ENCODE results near the gene AOPEP.

Gene AOPEP

DNA sequence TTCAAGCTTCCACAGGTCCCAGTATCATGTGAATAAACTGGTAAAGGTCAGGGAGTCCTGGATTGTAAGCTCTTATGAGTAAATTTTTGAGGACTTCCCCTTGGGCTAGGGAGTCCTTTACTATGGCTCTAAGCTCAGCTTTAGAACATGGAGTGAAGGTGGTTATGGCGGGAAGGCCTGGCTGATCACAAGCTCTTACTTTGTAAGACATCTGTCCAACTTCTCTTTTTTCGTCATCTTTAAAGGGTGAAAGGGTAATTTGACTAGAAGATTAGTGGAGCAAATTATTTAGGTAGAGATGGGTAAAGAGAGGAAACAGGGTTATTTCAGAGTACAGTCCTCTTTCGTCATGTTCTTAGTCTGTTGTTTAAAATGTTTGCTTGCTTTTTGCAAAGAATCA lies 155.4 kb downstream of the AOPEP start:
- Histone ChIP-seq H3K4me2 (ENCODE audit: low read length) (peak overlapping the region; percentile 16; the same call in 1 of the 2 replicates), H3K9ac (ENCODE audit: low read length) (peak overlapping the region; percentile 26; the same call in 1 of the 2 replicates), H3K27ac (ENCODE audit: low read depth, low read length, poor library complexity, severe bottlenecking) (peak overlapping the region; percentile 86), H3K4me1 (ENCODE audit: insufficient read depth, low read length, severe bottlenecking) (peaks cover 52% of the 10 kb centered on the region), H4K20me1 (ENCODE audit: insufficient read depth, low read length) (no peaks in the 10 kb centered on the region), H3K79me2 (ENCODE audit: insufficient read depth, low read length) (no peaks in the 10 kb centered on the region), H2AFZ (ENCODE audit: low read length) (no peak overlapping the region), H3K9me2 (ENCODE audit: low read depth, low read length) (no peaks in the 10 kb centered on the region), H3K9me3 (ENCODE audit: low read length) (no peaks in the 10 kb centered on the region), H3F3A (ENCODE audit: insufficient read depth, low read length) (no peaks in the 10 kb centered on the region), H3K27me3 (ENCODE audit: insufficient read depth, low read length) (no peaks in the 10 kb centered on the region), H3K36me3 (ENCODE audit: insufficient read depth, low read length) (no peaks in the 10 kb centered on the region), H3K4me3 (ENCODE audit: low read depth, low read length, poor library complexity, severe bottlenecking) (no peak overlapping the region)
- TF ChIP-seq EZH2 (IDR thresholded peaks at IDR 0.05; ENCODE audit: borderline replicate concordance, low read length), result no peak
- TF ChIP-seq, protein P1, sequence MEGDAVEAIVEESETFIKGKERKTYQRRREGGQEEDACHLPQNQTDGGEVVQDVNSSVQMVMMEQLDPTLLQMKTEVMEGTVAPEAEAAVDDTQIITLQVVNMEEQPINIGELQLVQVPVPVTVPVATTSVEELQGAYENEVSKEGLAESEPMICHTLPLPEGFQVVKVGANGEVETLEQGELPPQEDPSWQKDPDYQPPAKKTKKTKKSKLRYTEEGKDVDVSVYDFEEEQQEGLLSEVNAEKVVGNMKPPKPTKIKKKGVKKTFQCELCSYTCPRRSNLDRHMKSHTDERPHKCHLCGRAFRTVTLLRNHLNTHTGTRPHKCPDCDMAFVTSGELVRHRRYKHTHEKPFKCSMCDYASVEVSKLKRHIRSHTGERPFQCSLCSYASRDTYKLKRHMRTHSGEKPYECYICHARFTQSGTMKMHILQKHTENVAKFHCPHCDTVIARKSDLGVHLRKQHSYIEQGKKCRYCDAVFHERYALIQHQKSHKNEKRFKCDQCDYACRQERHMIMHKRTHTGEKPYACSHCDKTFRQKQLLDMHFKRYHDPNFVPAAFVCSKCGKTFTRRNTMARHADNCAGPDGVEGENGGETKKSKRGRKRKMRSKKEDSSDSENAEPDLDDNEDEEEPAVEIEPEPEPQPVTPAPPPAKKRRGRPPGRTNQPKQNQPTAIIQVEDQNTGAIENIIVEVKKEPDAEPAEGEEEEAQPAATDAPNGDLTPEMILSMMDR (IDR thresholded peaks at IDR 0.05; ENCODE audit: low read length), result no peak

DNA sequence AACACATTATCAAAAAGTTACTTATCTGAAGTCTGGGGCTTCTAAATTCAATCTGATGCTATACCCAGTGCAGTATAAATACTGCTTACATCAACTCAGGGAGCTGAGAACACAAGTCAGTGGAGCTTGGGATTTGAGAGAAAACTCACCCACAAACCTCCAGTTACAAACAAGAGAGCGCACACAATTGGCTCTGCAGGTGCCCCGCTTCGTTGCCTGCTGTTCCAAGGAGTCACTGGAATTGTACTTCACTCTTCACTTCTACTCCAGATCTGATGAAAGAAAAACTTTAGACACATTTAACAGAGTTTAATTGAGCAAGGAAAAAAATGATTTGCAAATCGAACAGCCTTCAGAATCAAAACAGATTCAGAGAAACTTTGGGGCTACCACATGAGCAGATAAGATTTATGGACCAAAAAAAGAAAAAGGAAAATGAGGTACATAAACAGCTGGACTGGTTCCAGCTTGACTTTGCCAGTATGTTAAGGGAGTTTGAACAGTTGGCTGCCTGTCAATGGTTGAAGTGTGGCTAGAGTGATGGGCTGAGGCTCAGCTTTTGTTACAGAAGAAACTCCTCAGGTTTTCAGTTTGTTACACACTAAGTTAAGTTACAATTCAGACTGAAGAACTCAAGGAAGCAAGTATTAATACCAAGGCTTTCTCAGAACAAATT lies 156.6 kb downstream of the AOPEP start:
- Histone ChIP-seq H3K9ac (ENCODE audit: low read length) (peak overlapping the region; percentile 7; the same call in 1 of the 2 replicates), H3K27ac (ENCODE audit: low read depth, low read length, poor library complexity, severe bottlenecking) (peak overlapping the region; percentile 86), H3K36me3 (ENCODE audit: insufficient read depth, low read length) (no peaks in the 10 kb centered on the region), H3K4me3 (ENCODE audit: low read depth, low read length, poor library complexity, severe bottlenecking) (no peak overlapping the region), H4K20me1 (ENCODE audit: insufficient read depth, low read length) (no peaks in the 10 kb centered on the region), H3F3A (ENCODE audit: insufficient read depth, low read length) (no peaks in the 10 kb centered on the region), H3K9me3 (ENCODE audit: low read length) (no peaks in the 10 kb centered on the region), H3K4me1 (ENCODE audit: insufficient read depth, low read length, severe bottlenecking) (peaks cover 52% of the 10 kb centered on the region), H3K9me2 (ENCODE audit: low read depth, low read length) (no peaks in the 10 kb centered on the region), H3K79me2 (ENCODE audit: insufficient read depth, low read length) (no peaks in the 10 kb centered on the region), H2AFZ (ENCODE audit: low read length) (no peak overlapping the region), H3K4me2 (ENCODE audit: low read length) (no peak overlapping the region), H3K27me3 (ENCODE audit: insufficient read depth, low read length) (no peaks in the 10 kb centered on the region)
- no peak for TF ChIP-seq EZH2 (IDR thresholded peaks at IDR 0.05; ENCODE audit: borderline replicate concordance, low read length)
- TF ChIP-seq, protein P1 (IDR thresholded peaks at IDR 0.05; ENCODE audit: low read length), result no peak

DNA sequence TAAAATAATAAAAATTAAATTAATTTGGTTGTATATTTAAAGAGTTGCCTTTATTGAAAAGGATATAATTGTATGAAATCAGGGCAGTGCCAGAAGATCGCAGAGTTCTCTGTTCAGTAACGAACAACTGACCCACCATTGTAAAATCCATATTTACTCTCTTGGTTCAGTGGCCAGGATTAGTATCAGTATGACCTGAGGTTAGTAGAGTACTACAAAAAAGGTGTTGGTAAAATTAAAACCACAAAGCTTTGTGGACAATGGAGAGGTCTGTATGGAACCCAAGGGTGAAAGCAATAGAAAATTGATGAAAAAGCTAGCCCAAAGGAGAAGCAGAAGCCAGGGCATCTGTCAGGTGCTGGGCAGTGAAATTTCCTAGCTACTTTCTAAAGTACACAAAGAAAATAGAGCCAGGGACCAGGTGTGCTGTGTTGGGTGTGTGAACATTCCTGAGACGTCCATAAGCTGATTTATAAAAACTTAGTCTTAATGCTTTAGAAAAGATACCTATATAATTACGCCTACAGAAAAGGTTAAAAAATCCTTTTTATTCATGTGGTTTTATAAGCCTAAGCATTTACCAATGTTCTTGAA lies 159.5 kb downstream of the AOPEP start:
- Histone ChIP-seq H3K9me2 (ENCODE audit: low read depth, low read length) (no peaks in the 10 kb centered on the region), H3K4me1 (ENCODE audit: insufficient read depth, low read length, severe bottlenecking) (peaks cover 47% of the 10 kb centered on the region), H3K9me3 (ENCODE audit: low read length) (peaks cover 5% of the 10 kb centered on the region), H3K79me2 (ENCODE audit: insufficient read depth, low read length) (0 out of 2 replicates have a peak, but pooled peaks cover 3% of the 10 kb centered on the region), H3F3A (ENCODE audit: insufficient read depth, low read length) (no peaks in the 10 kb centered on the region), H4K20me1 (ENCODE audit: insufficient read depth, low read length) (no peaks in the 10 kb centered on the region), H3K27me3 (ENCODE audit: insufficient read depth, low read length) (no peaks in the 10 kb centered on the region), H3K9ac (ENCODE audit: low read length) (no peak overlapping the region), H3K27ac (ENCODE audit: low read depth, low read length, poor library complexity, severe bottlenecking) (peak overlapping the region; percentile 53), H3K36me3 (ENCODE audit: insufficient read depth, low read length) (peaks cover 3% of the 10 kb centered on the region; the same call in 1 of the 2 replicates), H2AFZ (ENCODE audit: low read length) (no peak overlapping the region), H3K4me2 (ENCODE audit: low read length) (no peak overlapping the region), H3K4me3 (ENCODE audit: low read depth, low read length, poor library complexity, severe bottlenecking) (no peak overlapping the region)
- TF ChIP-seq EZH2 (IDR thresholded peaks at IDR 0.05; ENCODE audit: borderline replicate concordance, low read length), result no peak
- TF ChIP-seq, protein P1 (IDR thresholded peaks at IDR 0.05; ENCODE audit: low read length), result no peak

Data from OCI-LY1 (cell line).